COLO829 (cell line): ENCODE measurements around the gene SATB1.

ENCODE experiments used
- DNase-seq: peaks from one replicate; pipeline ENCODE4 v3.0.0; 2012; ENCODE audit warnings: low spot score

SATB1 gene

DNA sequence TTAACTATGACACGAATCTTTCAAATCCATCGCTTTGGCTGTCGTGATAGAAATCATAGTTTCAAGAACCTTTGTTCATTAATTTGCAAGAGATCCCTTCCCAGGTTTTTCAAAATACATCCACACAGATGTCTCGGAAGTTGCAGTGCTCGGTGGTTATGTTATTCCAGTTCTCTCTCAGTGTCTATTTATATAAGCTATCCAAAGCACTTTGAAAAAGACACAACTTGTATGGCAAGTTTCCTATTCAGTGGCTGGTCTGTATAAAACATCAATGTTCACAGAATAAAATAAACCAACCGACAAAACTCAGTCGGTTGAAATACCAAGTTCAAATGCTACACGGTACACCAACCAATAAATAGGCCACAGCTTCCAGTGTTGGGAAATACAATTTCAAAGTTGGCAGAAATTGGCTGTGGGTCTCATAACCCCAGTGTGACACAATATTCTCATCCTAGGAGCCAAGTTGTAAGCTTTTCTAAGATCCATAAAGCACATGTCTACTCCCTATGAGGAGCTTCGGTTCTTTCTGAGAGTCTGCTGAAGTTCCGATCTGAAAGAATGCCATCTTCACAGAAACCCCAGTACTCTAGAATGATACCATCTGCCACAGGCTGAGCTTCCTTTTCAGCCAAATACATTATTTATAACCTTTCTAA lies 23.7 kb downstream of the SATB1 start:
- DNase-seq: no peak

DNA sequence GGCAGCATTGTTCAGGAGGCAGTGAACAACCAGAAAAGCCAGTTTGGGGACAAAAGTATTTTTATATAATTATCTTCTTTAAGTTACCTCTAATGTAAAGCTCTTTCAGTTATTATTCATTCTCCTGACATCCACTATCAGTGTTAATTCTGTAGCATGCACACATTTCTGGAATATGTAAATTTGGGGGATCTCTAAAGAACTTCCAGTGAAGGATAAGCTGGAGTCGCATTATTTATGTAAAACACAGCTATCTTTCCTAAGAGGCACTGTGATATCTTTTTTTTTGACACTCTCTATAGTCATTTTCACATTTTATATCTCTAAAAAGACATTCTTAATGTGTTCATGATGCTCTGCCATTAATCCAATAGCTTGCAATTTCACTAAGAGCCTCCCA lies 26.7 kb downstream of the SATB1 start:
- no peak for DNase-seq

DNA sequence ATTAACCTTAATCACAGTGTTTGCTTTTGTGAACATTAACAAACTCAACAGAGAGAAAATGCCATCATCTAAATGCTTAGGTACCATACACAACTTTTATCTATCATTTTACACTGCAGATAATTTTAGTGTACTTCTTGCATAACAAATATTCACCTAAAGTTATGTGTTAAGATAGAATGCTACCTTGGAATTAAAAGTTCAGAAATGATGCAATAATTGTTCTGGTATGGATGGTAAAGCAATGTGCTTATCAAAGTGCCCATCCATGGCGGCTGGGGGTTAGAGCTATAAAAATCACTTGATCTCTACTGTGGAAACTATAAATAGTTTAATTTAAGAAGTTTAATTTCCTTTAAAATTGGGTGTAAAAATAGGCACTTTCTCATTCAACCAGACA lies 28.7 kb downstream of the SATB1 start:
- no peak for DNase-seq

DNA sequence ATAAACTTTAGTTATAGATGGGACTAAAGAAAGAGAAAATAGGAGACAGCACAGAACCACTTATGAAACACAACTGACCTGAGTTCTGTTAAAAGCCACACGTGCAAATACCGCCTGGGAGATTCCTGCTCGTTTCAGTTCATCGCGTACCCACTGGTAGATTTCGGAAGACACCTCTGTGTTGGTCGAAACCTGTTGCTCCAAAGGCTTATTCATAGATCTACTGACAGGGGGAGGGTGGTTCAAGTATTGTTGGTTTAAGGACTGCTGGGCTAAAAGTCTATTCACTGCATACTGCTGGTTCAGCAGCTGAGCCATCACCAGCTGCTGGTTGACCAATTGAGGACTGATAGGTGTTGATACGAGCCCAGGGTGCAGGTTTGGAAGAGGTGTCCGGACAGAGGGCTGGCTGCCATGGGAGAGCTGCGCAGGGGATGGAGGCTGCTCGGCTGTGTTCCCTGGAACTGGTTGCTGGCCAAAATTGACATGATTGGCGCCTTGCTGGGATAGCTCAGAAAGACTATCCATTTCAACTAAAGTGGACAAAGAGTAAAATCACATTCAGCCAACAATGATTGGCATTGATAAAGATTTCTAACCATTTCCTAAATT lies 30.6 kb downstream of the SATB1 start:
- no peak for DNase-seq

DNA sequence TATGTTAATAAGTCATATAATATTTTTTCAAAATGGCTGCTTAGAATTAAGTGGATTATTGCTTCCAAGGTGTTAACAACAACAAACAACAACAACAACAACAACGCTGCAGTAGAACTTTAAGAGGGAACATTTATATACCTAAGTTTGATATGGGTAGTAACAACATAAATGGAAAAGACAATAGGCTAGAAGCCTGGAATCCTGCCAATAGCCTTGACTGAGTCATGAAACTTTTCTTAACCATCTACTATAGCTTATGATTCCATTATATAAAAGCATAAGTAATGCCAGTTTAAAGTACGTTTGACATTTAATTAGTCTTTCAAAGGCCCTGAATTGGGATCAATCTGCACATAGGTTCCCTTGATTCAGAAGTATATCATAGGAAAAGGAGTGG lies 31.2 kb downstream of the SATB1 start:
- DNase-seq: no peak

DNA sequence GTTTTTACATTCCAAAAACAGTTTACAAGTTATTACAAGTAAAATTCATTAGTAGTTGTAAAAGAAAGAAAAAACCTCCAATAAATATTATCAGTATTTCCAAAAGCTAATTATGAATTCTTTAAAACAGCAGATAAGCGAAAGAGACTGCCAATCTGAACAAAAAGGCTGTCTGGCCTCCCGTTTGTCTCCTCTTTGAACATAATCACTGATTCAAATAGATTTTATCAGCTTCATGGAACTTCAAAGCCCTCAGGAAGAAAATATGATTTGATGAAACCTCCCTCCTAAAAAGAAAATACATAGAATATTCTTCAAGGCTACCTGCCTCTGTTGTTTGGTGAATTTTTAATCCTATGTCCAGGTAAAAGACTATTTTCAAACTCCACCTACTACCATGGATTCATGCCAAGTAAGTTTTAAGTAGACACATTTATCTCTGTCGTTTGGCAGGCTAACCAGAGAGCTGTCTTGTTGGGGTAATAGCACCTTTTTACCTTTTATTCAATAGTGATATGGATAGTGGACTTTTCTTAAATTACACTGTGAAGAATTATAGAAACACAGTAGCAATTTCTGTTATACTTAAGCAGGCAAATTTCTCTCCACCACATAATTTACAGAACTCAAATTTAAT lies 35.0 kb downstream of the SATB1 start:
- no peak for DNase-seq

DNA sequence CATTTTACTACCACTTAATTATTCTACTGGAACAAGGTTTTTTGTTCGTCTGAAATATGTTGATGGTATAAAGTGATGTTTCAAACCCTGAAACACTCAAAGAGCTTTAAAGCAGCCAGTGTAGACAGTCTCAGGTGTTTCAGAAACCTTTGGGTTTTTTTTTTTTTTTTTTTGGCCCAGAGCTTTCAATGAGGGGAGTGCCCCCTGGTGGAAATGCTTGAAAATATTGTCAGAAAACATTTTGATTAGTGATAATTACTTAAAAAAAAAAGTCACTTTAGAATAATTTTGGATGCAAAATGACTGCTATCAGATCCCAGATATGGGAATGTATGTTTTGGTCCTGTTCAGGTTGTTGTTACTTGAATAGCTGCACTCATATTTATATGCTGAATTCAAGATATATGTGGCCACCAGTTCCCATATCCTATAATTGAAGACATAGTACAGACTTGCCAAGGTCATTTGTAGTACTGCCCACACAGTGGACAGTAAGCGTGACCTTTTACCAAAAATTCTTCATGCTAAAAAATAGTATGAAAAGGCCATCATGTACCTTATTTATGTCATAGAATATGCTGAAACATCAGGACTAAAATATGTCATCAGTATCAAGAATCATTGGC lies 35.9 kb downstream of the SATB1 start:
- DNase-seq: no peak

DNA sequence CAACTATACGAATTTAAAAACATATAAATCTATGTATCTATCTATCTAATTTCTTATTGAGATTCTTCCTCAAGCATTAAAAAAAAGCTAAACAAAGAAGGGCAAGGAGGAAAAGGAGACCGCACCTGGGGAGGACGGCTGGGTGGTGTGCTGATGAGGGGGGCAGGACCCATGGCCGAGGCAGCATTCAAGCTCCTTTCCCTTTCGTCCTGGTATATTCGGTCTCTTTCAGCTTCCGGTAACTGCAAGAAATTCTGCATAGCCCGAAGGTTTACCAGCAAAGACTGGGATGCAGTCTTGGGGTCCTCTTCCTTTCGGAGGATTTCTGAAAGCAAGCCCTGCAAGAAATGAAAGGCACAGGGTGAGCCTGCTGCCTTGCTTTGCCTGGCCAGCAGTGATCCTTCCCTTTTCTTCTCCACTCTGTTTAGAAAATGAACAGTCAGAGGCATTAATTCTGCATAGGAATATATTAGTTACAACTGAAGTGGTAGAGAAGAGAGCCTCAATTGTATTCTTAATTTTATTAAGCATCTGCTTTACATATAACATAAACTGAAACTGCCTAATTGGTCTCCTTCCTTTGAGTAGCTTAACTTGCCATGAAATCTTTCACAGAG lies 38.8 kb downstream of the SATB1 start:
- DNase-seq: no peak

DNA sequence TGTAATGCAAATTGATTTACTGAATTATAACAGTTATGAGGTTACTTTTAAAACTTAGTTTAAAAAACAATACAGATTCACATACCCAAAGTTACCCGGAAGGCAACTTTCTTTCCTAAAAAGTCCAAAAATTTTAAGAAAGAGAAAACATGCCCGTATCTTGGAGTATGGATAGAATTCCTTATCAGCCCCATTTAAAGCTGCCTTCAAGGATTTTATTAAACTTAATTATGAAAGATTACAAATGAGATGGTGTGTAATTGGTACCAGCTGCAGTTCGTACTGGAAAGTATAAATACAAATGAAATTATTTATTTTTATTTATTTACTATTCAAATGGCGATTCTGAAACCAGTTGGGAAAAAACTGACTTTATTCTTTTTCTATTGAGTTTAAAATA lies 39.4 kb downstream of the SATB1 start:
- no peak for DNase-seq

DNA sequence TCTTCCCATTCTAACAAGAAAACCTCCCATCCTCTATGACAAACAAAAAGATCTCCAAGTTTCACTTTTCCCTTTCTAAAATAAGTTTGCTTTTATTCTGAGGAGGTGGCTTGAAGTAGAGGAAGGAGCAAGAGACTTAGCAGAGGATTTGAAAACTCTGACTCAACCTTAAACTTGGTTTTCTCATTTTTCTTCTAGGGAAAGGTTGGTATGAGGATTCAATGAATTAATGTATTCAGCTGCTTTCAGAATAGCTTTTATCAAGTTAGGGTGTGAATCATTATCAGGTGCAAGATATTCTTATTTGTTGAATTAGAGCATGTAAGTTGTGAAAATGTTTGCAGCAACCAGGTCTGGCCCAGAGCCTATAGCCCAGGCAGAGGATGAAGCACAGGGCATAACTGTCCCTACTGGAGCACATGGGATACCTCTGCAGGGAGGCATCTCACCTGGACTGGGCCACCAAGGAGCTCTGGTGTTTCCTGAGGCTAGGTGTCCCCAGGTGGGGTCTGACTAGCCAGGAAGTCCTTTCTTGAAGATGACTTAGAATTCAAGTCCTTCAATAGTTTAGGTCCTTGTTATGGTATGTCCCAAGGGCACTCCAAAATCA lies 42.3 kb downstream of the SATB1 start:
- no peak for DNase-seq

DNA sequence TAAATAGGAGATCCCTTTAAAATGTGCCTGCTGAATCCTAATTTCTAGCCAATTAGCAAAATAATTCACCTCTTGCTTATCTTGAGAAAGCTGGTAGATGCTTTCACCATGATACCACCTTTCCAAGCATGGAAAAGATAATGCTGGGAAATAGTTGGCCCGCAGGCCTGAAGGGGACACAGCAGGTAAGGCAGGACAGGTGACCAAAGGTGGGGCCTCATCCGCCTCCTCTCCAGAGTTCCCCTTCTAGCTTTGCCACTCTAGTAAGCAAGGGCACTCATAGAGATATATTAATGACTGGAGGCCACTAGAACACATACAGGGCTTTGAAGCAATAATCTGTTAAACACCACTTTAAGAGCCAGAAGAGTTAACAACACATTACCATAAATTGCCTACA lies 45.5 kb downstream of the SATB1 start:
- DNase-seq: no peak

DNA sequence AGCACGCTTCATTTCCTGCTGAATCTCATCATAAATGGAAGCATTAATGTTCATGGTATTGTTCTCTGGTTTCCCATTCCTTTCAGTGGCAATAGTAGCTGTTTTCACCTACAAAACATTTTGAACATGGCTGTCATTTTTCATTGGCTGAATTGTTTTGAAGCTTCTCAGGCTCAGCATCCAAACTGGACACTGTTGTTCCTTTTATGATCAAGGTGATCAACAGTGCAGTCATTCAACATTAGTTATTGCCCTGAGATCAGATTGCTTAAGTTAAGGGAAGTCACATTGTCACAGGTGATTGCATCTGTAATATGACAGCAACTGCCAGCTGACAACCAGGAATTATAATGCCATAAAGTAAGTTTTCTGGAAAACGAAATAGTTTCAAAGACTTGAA lies 46.9 kb downstream of the SATB1 start:
- no peak for DNase-seq

DNA sequence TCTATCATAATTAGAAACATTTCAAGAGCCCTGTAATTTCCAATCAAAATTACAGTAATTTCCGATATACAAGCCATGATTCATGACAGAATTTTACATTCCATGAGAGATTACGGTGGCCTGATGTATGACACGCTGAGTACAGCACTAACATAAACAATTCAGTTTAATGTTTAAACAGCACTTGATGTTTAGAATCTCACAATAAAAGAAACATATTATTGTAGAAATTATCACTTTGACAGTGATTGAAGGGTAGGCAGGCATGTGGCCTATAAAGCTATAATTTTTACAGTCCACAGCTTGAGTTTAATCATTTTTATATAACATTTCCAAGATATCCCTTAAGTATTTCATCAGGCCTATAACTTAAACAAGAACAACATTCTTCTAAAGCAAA lies 48.5 kb downstream of the SATB1 start:
- no peak for DNase-seq

DNA sequence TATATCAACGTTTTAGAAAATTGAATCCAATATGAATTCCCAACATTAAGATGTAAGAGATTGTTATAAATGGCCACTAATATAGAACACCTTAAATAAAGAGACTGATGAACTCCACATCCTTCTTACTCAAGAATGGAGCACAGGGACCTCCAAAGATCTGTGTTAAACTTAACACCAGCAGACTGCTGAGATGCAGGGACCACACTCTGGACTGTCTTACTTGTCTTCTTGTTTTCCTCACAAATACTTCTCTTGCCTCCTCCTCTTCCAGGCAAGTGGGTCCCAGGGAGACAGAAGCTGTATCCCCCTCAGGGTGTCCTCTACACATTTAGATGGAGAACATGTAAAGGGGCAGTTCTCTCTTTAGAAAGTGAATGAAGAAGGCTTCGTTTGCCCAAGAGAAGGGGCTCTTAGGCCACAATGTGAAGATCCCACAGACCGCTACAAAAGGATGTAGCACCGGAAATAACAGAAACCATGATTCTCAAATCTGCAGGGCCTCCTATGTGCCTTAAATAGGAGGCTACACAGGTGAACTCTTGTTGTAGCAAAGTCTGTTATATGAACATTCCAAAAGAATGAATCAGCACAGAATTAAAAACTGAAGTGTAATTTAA lies 52.2 kb downstream of the SATB1 start:
- DNase-seq: no peak

DNA sequence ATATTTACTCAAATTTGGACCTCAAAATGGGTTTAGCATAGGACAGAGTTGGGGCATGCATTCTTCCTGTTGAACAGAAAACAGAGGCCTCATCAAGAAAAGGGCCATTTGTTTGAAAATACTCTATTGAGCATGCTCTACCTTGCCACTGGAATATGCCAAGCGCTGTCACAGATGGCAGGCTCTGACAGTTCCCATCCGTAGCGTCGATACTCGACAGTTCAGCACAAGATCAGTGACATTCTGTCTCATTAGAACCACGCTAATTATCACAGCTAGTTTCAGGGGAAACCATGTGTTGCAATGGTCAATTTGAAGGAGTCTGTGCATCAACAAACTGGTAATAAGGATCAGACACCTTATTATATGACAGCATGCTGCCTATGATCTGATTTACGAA lies 54.5 kb downstream of the SATB1 start:
- DNase-seq: no peak

DNA sequence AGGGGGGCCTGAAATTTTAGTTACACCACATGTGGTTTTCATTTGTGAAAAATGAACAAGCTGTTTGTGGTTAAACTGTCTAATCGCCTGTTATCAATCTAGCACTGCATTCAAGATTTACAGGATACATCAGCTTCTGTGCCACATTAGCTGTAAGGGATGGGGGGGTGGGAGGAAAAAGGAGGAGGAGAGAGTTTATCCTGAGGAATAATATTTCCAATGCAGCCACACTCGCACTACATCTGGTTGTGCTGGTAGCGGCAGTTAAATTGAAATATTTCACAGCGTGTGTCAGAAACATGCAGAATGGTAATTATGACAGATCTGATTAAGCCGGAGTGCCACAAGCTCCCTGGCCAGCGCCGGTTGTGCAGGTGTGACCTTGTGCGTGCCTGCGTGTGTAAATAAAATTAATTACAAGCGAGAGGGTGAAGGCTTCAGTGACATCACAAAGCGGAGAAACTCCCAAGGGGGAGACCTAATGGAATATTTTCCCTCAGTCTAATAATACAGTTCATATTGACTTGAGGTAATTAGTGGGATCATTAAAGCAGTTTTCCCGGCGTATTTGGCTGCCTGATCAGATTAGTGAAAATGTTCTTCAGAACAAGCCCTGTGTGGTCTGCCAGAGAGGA lies 55.5 kb downstream of the SATB1 start:
- DNase-seq: no peak

DNA sequence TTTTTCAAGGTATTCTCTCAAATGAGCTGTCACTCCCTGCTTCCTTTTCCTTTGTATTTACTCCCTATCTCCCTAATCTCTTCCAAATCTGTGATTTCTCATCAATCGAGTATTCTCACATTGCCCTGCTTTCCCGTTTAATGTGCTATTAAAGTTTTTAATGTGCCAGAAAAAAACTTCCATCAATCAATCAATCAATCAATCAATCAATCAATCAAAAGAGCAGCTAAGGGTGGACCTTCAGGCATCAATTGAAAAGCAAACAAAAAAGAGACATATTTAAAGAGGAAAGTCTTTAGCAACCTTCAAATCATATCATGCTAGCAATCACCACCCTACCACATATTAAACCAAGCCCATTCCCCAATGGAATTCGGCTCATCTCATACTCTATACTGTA lies 58.9 kb downstream of the SATB1 start:
- no peak for DNase-seq

DNA sequence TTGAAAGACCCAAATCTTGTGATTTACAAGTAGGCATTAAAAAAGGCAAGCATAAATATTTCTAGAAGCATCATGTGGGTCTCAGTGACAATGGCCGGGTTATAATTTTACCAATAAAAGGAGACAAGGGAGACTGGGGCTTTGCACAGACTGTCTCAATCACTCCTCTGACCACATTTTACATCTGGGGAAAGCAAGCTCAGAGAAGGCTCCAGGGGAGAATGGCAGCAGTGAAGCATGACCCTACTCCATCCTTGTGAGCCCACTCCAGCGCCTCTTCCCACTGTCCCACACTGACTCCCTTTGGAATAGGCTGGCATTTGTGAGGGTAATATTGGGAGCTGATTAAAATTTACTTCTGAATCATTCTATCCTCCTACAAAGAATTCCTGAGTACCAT lies 61.8 kb downstream of the SATB1 start:
- no peak for DNase-seq

DNA sequence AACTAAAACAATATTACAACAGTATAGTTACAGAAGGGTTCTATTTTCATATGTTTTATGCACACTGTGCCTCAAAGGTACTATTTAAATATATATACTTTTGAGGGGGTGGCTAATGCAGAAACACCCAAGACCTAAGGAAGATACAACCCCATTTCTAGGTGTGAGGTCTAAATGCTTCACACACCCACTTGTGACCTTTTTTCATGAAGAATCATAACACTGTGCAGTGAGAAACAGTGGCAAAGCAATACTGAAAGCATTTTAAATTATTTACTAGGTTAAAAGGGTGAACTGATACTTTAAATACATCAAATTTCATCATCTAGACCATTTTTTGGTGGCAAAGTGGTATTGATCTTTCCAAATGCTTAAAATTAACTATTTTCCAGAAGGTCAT lies 67.4 kb downstream of the SATB1 start:
- DNase-seq: no peak

DNA sequence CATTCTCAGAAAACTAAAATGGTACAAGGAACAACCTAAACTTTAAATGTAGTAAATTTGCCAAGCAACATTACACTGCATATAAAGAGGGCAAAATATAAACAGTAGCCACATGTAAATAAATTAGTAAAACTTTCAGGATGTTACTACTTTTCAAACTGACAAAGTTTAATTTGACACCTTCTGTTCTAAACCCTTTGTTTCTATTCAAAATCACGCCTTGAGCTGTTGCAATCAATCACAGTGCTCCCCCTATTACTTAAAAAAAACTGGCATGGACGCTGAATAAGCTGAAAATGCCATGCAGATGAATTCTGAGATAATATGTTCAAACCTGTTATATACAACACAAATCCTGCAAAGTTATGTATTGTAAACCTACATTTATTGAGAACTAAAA lies 69.3 kb downstream of the SATB1 start:
- DNase-seq: no peak

DNA sequence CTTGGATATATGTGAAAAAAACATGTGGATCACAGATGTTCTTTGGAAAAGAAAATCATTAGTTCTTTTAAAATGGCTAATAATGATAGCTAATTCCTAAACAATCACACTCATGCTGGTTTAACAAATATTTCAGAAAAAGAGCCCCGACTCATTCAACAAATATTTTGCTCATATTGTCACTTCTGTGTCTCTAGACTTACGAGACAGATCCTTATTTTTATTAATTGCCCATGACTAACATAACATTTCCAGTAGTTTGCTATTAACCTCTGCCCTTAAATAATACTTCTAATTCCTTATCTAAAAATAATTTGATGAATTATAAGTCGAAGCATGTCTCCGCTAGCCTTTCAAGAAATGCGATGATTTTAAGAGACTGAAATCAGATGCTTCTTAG lies 70.4 kb downstream of the SATB1 start:
- DNase-seq: no peak
